ENCODE data around the gene SLC22A17.

The SLC22A17 gene

GRCh38 chr14:23365732-23366425 lies 13.2 kb upstream of the SLC22A17 start:
- TF ChIP-seq CTCF (IDR thresholded peaks at IDR 0.05; ENCODE audit: control extremely low read depth, extremely low read depth, low read depth, missing control alignments): no peak
- ChIA-PET POLR2A (no interaction called here), CTCF (no interaction called here)
- no peak for DNase-seq (ENCODE audit: extremely low spot score)

- ChIA-PET CTCF (no interaction called here), POLR2A (no interaction called here)
- no peak for DNase-seq (ENCODE audit: extremely low spot score)
- no peak for TF ChIP-seq CTCF (IDR thresholded peaks at IDR 0.05; ENCODE audit: control extremely low read depth, extremely low read depth, low read depth, missing control alignments)
Observed at GRCh38 chr14:23365036-23365731, 12.5 kb upstream of the SLC22A17 start, which contains the start of gene EFS. TSS of gene EFS (minus strand) at chr14:23365172. CDS start at chr14:23365025, 147 bp downstream.

- POLR2A ChIA-PET: no interaction called here
- DNase-seq (ENCODE audit: extremely low spot score): no peak
- no peak for TF ChIP-seq CTCF (IDR thresholded peaks at IDR 0.05; ENCODE audit: control extremely low read depth, extremely low read depth, low read depth, missing control alignments)
- CTCF ChIA-PET: no interaction called here
Observed at GRCh38 chr14:23364164-23365035, 11.7 kb upstream of the SLC22A17 start.

GRCh38 chr14:23362200-23362599 lies 9.5 kb upstream of the SLC22A17 start:
- POLR2A ChIA-PET: no interaction called here
- no peak for TF ChIP-seq CTCF (IDR thresholded peaks at IDR 0.05; ENCODE audit: control extremely low read depth, extremely low read depth, low read depth, missing control alignments)
- no peak for DNase-seq (ENCODE audit: extremely low spot score)
- CTCF ChIA-PET: interaction anchor here (1.1 to 1.5 kb wide), 4 partner anchors 11 to 41 kb away, joined by 3 to 6 read pairs (median 3); partner anchors contain the start of genes IL25 and PABPN1

GRCh38 chr14:23361763-23362162 lies 9.1 kb upstream of the SLC22A17 start:
- ChIA-PET CTCF (interaction anchor here (1.1 to 1.5 kb wide), 4 partner anchors 11 to 40 kb away, joined by 3 to 6 read pairs (median 3); partner anchors contain the start of genes IL25 and PABPN1), POLR2A (no interaction called here)
- no peak for DNase-seq (ENCODE audit: extremely low spot score)
- TF ChIP-seq CTCF (IDR thresholded peaks at IDR 0.05; ENCODE audit: control extremely low read depth, extremely low read depth, low read depth, missing control alignments): no peak

GRCh38 chr14:23361320-23361719 lies 8.6 kb upstream of the SLC22A17 start:
- no peak for DNase-seq (ENCODE audit: extremely low spot score)
- ChIA-PET CTCF (interaction anchor here (1.1 to 1.5 kb wide), 5 partner anchors 11 to 40 kb away, joined by 3 to 6 read pairs (median 3); partner anchors contain the start of genes IL25 and PABPN1), POLR2A (no interaction called here)
- TF ChIP-seq CTCF (IDR thresholded peaks at IDR 0.05; ENCODE audit: control extremely low read depth, extremely low read depth, low read depth, missing control alignments): no peak
